ENCODE results near the gene MKI67. TPM values are rescaled to one million over a fixed set of nuclear protein-coding genes. Genes with fewer than 3 reads are reported as not detected.
A peak's percentile ranks its signal among the peaks of the same experiment; 100 is the strongest.

The MKI67 gene
- polyA plus RNA-seq, 1 donor (not counting 4 experiments of a cell fraction or from before 2014, with no cell fraction given): 10.4 TPM

DNA sequence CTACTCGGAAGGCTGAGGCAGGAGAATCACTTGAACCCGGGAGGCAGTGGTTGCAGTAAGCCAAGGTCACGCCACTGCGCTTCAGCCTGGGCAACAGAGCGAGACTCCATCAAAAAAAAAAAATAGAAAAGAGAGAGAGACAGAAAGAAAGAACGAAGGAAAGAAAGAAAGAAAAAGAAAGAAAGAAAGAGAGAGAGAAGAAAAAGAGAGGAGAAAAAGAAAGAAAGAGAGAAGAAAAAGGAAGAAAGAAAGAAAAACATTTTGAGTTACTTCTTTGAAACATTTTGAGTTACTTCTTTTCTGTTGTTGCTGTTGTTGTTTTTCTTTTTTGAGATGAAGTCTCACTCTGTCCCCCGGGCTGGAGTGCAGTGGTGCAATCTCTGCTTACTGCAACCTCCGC, 2.4 kb upstream of the MKI67 start:
- H3K27ac ChIP-seq (ENCODE audit: control insufficient read depth, insufficient read depth, low read length): no peak overlapping the region
- peaks cover 0 to 10% of the 10 kb centered on the region in 2 experiments for H3K36me3 ChIP-seq (ENCODE audit: control insufficient read depth in 2 of 2, extremely low read depth in 1 of 2, insufficient read depth in 2 of 2, low read length in 2 of 2)
- no peak overlapping the region for H2AFZ ChIP-seq (ENCODE audit: control insufficient read depth, low read length)
- peaks cover 27% of the 10 kb centered on the region for H3K4me1 ChIP-seq (ENCODE audit: control insufficient read depth, extremely low read depth, insufficient read depth, low read length)
- TF ChIP-seq EZH2 (IDR thresholded peaks at IDR 0.05; ENCODE audit: low read length): no peak
- TF ChIP-seq, protein P1, sequence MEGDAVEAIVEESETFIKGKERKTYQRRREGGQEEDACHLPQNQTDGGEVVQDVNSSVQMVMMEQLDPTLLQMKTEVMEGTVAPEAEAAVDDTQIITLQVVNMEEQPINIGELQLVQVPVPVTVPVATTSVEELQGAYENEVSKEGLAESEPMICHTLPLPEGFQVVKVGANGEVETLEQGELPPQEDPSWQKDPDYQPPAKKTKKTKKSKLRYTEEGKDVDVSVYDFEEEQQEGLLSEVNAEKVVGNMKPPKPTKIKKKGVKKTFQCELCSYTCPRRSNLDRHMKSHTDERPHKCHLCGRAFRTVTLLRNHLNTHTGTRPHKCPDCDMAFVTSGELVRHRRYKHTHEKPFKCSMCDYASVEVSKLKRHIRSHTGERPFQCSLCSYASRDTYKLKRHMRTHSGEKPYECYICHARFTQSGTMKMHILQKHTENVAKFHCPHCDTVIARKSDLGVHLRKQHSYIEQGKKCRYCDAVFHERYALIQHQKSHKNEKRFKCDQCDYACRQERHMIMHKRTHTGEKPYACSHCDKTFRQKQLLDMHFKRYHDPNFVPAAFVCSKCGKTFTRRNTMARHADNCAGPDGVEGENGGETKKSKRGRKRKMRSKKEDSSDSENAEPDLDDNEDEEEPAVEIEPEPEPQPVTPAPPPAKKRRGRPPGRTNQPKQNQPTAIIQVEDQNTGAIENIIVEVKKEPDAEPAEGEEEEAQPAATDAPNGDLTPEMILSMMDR (optimal IDR thresholded peaks at IDR 0.05 in 1 of 3, IDR thresholded peaks at IDR 0.05 in 1 of 3, conservative IDR thresholded peaks at IDR 0.05 in 1 of 3; ENCODE audit: extremely low read depth in 1 of 3, insufficient read depth in 2 of 3, low read length in 3 of 3): no peak
- DNase-seq (ENCODE audit: low read depth, low spot score) (no peak), FAIRE-seq (no peak)
- H3K79me2 ChIP-seq (ENCODE audit: control insufficient read depth, insufficient read depth, low read length): peaks cover 25% of the 10 kb centered on the region
- H3K9me1 ChIP-seq (ENCODE audit: control insufficient read depth, extremely low read depth, insufficient read depth, low read length): no peaks in the 10 kb centered on the region
- no peak overlapping the region for H3K9ac ChIP-seq (ENCODE audit: control insufficient read depth, extremely low read depth, insufficient read depth, low read length)
- H3K9me3 ChIP-seq (ENCODE audit: control insufficient read depth, low read depth, low read length): no peaks in the 10 kb centered on the region
- H3K27me3 ChIP-seq (ENCODE audit: control insufficient read depth, extremely low read depth, insufficient read depth, low read length): no peaks in the 10 kb centered on the region
- dilution Hi-C loops (cut with MboI; ENCODE audit: extremely low pct_ligation_motif_present, low sequenced_read_pairs): no loop called here
- no peak overlapping the region for H3K4me2 ChIP-seq (ENCODE audit: control insufficient read depth, extremely low read depth, insufficient read depth, low read depth, low read length)
- H3K4me3 ChIP-seq (ENCODE audit: control insufficient read depth in 2 of 3, extremely low read depth in 1 of 3, insufficient read depth in 2 of 3, low read depth in 1 of 3, low read length in 3 of 3): no peak overlapping the region
- H4K20me1 ChIP-seq (ENCODE audit: control insufficient read depth, extremely low read depth, insufficient read depth, low read length): peaks cover 6% of the 10 kb centered on the region

DNA sequence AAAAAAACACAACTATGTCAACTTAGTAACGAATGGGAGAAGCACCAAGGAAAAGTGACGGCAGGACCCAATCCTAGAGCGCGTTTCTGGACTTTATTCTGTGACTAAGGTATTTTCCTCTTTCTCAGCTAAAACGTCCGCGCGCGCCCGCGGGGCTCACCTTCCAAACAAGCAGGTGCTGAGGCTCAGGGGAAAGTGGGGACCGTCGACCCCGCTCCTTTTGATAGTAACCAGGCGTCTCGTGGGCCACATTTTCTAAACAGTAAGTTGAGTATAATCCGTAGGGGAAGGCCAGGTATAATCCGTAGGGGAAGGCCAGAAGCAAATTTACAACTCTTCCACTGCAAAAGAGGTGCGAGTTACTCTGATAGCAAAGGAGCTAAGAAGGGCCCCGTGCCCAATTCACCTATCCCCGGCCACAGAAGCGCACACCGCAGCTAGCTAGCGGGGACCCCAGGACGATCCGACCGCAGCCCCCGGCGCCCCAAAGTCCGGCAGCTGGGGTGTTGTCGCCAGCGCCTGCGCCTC, 743 bp downstream of the MKI67 start:
- Histone ChIP-seq H3K4me1 (ENCODE audit: control insufficient read depth, extremely low read depth, insufficient read depth, low read length) (peaks cover 27% of the 10 kb centered on the region), H3K36me3 (ENCODE audit: control insufficient read depth in 2 of 2, extremely low read depth in 1 of 2, insufficient read depth in 2 of 2, low read length in 2 of 2) (peaks cover 0 to 10% of the 10 kb centered on the region in 2 experiments), H3K79me2 (ENCODE audit: control insufficient read depth, insufficient read depth, low read length) (peaks cover 50% of the 10 kb centered on the region), H2AFZ (ENCODE audit: control insufficient read depth, low read length) (peak overlapping the region; percentile 68), H3K9me3 (ENCODE audit: control insufficient read depth, low read depth, low read length) (no peaks in the 10 kb centered on the region), H3K4me3 (ENCODE audit: control insufficient read depth in 2 of 3, extremely low read depth in 1 of 3, insufficient read depth in 2 of 3, low read depth in 1 of 3, low read length in 3 of 3) (peak overlapping the region; percentile 54 to 85 (median 71)), H3K27ac (ENCODE audit: control insufficient read depth, insufficient read depth, low read length) (peak overlapping the region; percentile 60), H3K9me1 (ENCODE audit: control insufficient read depth, extremely low read depth, insufficient read depth, low read length) (no peaks in the 10 kb centered on the region), H4K20me1 (ENCODE audit: control insufficient read depth, extremely low read depth, insufficient read depth, low read length) (peaks cover 6% of the 10 kb centered on the region), H3K27me3 (ENCODE audit: control insufficient read depth, extremely low read depth, insufficient read depth, low read length) (no peaks in the 10 kb centered on the region), H3K4me2 (ENCODE audit: control insufficient read depth, extremely low read depth, insufficient read depth, low read depth, low read length) (peak overlapping the region; percentile 87), H3K9ac (ENCODE audit: control insufficient read depth, extremely low read depth, insufficient read depth, low read length) (peak overlapping the region; percentile 80)
- DNase-seq (ENCODE audit: low read depth, low spot score): no peak
- dilution Hi-C loops (cut with MboI; ENCODE audit: extremely low pct_ligation_motif_present, low sequenced_read_pairs): no loop called here
- TF ChIP-seq, protein P1 (optimal IDR thresholded peaks at IDR 0.05 in 1 of 3, IDR thresholded peaks at IDR 0.05 in 1 of 3, conservative IDR thresholded peaks at IDR 0.05 in 1 of 3; ENCODE audit: extremely low read depth in 1 of 3, insufficient read depth in 2 of 3, low read length in 3 of 3): no peak
- no peak for TF ChIP-seq EZH2 (IDR thresholded peaks at IDR 0.05; ENCODE audit: low read length)
- FAIRE-seq: peak; percentile 26
